ENCODE measurements around the gene USP49.

- TF ChIP-seq, protein P1, sequence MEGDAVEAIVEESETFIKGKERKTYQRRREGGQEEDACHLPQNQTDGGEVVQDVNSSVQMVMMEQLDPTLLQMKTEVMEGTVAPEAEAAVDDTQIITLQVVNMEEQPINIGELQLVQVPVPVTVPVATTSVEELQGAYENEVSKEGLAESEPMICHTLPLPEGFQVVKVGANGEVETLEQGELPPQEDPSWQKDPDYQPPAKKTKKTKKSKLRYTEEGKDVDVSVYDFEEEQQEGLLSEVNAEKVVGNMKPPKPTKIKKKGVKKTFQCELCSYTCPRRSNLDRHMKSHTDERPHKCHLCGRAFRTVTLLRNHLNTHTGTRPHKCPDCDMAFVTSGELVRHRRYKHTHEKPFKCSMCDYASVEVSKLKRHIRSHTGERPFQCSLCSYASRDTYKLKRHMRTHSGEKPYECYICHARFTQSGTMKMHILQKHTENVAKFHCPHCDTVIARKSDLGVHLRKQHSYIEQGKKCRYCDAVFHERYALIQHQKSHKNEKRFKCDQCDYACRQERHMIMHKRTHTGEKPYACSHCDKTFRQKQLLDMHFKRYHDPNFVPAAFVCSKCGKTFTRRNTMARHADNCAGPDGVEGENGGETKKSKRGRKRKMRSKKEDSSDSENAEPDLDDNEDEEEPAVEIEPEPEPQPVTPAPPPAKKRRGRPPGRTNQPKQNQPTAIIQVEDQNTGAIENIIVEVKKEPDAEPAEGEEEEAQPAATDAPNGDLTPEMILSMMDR (IDR thresholded peaks at IDR 0.05) = no peak
- TF ChIP-seq POLR2AphosphoS5 (IDR thresholded peaks at IDR 0.05) = no peak
Observed at GRCh38 chr6:41743406-41744235, 151.6 kb downstream of the USP49 start.
